ENCODE results near the gene TSEN2.

GRCh38 chr3:12468276-12468675 lies 16.0 kb upstream of the TSEN2 start:
- TF ChIP-seq POLR2A (IDR thresholded peaks at IDR 0.05) (no peak), CTCF (IDR thresholded peaks at IDR 0.05) (no peak), EP300 (IDR thresholded peaks at IDR 0.05) (no peak)
